Effector CD8-positive, alpha-beta T cell (primary cell): ENCODE measurements around the gene MAGT1.
A peak's percentile ranks its signal among the peaks of the same experiment; 100 is the strongest.
"Not testable (repeated sequence)": the region's sequence is repeated elsewhere in the genome, so short reads cannot be mapped to it uniquely, and the experiment has no call there.

ENCODE experiments used
- DNase-seq: peaks from one replicate; lab custom pipeline; 2025; lab: John Stamatoyannopoulos, UW
- total RNA-seq, 4 experiments: gene quantifications; one replicate each; lab custom pipeline; 2026; lab: John Stamatoyannopoulos, UW

The MAGT1 gene
- 81.6 to 102 (median 92.1) reads per million in 4 experiments for total RNA-seq

- peak; percentile 94 for DNase-seq
These were observed at the start of gene MAGT1 for GRCh38 chrX:77894921-77895886. Gene MAGT1 (minus strand): TSS chrX:77895435. CDS start chrX:77895410, 25 bp downstream.

- DNase-seq: not testable (repeated sequence)
These were observed 49.8 kb upstream of the MAGT1 start for GRCh38 chrX:77945031-77945430.

GRCh38 chrX:77938083-77938680, 42.9 kb upstream of the MAGT1 start:
- no peak for DNase-seq

- DNase-seq: no peak
These were observed 42.1 kb upstream of the MAGT1 start for GRCh38 chrX:77937291-77937690.

- no peak for DNase-seq
These were observed 41.1 kb upstream of the MAGT1 start for GRCh38 chrX:77936299-77936698.

- no peak for DNase-seq
These were observed 40.7 kb upstream of the MAGT1 start for GRCh38 chrX:77935886-77936285.

- DNase-seq: no peak
These were observed 35.3 kb upstream of the MAGT1 start for GRCh38 chrX:77930581-77930980.

- no peak for DNase-seq
These were observed 30.5 kb upstream of the MAGT1 start for GRCh38 chrX:77925764-77926163.

GRCh38 chrX:77924320-77924859, 29.2 kb upstream of the MAGT1 start:
- no peak for DNase-seq

GRCh38 chrX:77922787-77923186, 27.6 kb upstream of the MAGT1 start:
- DNase-seq: no peak

- not testable (repeated sequence) for DNase-seq
These were observed 24.1 kb upstream of the MAGT1 start for GRCh38 chrX:77919370-77919769.

GRCh38 chrX:77918568-77918967, 23.3 kb upstream of the MAGT1 start:
- DNase-seq: no peak

- no peak for DNase-seq
These were observed 22.2 kb upstream of the MAGT1 start for GRCh38 chrX:77917294-77917933.

GRCh38 chrX:77910108-77910840, 15.0 kb upstream of the MAGT1 start, which contains the start of gene ATP7A:
Gene ATP7A (plus strand): TSS chrX:77910693. CDS start chrX:77971642, 60,949 bp downstream.
- DNase-seq: peak; percentile 84

GRCh38 chrX:77901506-77901905, 6.3 kb upstream of the MAGT1 start:
- DNase-seq: no peak

GRCh38 chrX:77900688-77901087, 5.5 kb upstream of the MAGT1 start:
- DNase-seq: no peak

- DNase-seq: peak; percentile 49
These were observed 4.0 kb upstream of the MAGT1 start, which contains the start of gene COX7B for GRCh38 chrX:77899081-77899828. Gene COX7B (plus strand): TSS chrX:77899468. CDS start chrX:77899554, 86 bp downstream.

GRCh38 chrX:77893713-77894112, 1.5 kb downstream of the MAGT1 start:
- DNase-seq: no peak

- no peak for DNase-seq
These were observed 2.3 kb downstream of the MAGT1 start for GRCh38 chrX:77892887-77893286.

GRCh38 chrX:77881418-77881817, 13.8 kb downstream of the MAGT1 start:
- DNase-seq: not testable (repeated sequence)
